Activated CD4-positive, alpha-beta T cell treated with anti-CD3 and anti-CD28 coated beads, Interleukin-2, amount 50 U/mL, for 4 hours (primary cell): Measurements from ENCODE around the gene CENPO.

Experiments used
- DNase-seq, 2 experiments: peaks; one replicate each; pipeline ENCODE4 v3.0.0-alpha.2; 2020

CENPO gene

GRCh38 chr2:24792874-24793760, at the start of gene CENPO, which contains the start of gene PTRHD1:
Gene CENPO (plus strand): TSS chr2:24793425. CDS start chr2:24793920, 495 bp downstream.
Gene PTRHD1 (minus strand): TSS chr2:24793391. CDS start chr2:24793377, 14 bp downstream.
- DNase-seq: peak; percentile 92

GRCh38 chr2:24743924-24744323, 49.3 kb upstream of the CENPO start:
- no peak for DNase-seq

- DNase-seq: no peak
Observed at GRCh38 chr2:24744356-24744755, 48.9 kb upstream of the CENPO start.

- no peak for DNase-seq
Observed at GRCh38 chr2:24745825-24746224, 47.4 kb upstream of the CENPO start.

DNA sequence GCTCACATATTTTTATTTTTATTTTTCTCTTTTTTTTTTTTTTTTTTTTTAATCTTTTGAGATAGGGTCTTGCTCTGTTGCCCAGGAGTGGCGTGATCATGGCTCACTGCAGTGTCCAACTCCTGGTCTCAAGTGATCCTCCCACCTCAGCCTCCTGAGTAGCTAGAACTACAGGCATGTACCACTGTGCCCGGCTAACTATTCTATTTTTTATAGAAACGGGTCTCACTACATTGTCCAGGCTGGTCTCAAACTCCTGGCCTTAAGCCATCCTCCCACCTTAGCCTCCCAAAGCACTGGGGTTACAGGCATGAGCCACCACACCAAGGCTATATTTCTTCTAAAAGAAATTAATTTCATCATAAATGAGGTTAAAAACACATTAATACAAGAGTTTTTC, 45.9 kb upstream of the CENPO start:
- no peak for DNase-seq

- DNase-seq: no peak
Observed at GRCh38 chr2:24749069-24749691, 44.0 kb upstream of the CENPO start.

DNA sequence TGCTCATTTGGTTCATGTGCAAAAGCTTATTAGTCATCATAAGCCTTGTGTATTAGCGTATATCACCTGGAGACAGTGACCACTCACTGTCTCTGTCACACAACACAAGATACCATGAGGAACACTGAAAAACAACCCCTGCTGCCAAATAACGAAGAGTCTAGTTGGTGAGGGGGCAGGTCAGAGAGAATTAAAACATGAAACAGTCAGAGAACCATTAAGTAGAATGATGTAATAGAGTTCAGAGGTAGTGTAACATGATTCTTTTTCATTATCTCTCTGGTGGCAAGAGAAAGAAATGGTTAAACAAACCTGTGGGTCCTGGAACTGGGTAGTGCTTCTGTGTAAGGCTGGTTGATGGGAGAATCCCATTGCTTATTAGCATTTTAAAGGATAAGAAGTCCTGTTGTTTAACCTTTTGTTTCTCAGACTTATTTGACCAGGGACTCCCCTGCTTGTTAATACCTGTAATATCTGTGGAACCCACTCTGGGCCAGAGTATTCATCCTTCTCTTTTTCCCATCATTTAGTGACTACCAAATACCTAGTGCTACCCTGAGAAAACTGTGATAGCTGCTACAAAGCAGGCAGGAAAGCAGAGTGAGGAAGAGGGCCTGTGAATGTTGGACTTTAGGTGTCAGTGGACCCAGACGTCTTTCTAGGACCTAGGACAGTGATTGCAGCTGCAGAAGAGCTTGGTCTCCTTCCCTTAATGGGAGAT, 38.1 kb upstream of the CENPO start:
- DNase-seq: no peak

- no peak for DNase-seq
Observed at GRCh38 chr2:24756789-24757188, 36.4 kb upstream of the CENPO start.

DNA sequence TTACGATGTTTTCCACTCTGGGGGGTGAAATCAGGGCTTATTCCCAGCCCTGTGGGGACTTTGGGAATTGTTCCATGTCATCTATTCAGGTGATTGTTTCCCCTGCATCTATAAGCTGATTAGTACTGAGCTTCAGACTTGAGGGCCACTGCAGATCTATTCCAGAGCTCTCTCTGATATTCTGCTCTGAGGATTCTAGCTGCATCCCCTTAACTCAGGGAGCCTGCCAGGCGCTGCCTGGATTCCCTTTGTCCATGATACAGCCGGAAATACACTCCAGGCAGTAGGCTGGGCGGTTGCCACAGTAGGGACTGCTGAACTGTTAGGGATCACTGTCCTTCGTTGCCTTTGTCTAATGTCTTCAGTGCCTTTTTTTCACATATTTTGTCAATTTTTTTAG, 31.4 kb upstream of the CENPO start:
- DNase-seq: no peak

GRCh38 chr2:24762518-24762917, 30.7 kb upstream of the CENPO start:
- no peak for DNase-seq

GRCh38 chr2:24763843-24764242, 29.4 kb upstream of the CENPO start:
- no peak for DNase-seq

DNA sequence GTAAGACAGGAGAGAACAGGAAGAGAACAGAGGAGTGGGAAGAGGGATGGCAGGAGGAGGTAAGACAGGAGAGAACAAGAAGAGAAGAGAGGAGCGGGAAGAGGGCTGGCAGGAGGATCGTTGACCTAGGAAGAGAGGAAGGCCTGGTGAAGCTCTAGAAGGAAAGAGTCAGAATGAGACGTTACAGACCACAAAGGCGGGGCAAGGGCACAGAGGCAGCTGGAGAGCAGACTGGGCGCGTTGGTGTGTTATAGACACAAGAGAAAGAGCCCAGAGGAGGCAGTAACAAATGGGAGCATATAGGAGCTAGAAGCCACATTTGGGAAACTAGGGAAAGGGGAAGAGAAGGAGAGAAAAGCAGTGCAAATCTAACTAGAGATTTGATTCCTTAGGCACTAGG, 26.6 kb upstream of the CENPO start:
- DNase-seq: no peak

DNA sequence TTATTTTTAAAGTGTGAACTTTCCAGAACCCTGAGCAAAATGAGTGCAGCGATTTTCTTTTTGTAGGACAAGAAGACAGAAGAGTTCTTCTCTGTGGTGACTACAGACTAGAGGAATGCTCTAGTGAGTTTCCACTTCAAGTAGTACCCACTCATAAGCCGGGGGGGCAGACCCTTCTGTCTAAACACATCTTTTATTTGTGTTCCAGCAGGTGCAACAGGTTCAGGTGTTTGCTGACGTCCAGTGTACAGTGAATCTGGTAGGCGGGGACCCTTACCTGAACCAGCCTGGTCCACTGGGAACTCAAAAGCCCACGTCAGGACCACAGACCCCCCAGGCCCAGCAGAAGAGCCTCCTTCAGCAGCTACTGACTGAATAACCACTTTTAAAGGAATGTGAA, 25.2 kb upstream of the CENPO start:
- no peak for DNase-seq

- DNase-seq: no peak
Observed at GRCh38 chr2:24768601-24769000, 24.6 kb upstream of the CENPO start.

GRCh38 chr2:24771061-24771460, 22.2 kb upstream of the CENPO start:
- DNase-seq: no peak

- no peak for DNase-seq
Observed at GRCh38 chr2:24771764-24772586, 21.2 kb upstream of the CENPO start.

GRCh38 chr2:24774373-24774772, 18.9 kb upstream of the CENPO start:
- no peak for DNase-seq

DNA sequence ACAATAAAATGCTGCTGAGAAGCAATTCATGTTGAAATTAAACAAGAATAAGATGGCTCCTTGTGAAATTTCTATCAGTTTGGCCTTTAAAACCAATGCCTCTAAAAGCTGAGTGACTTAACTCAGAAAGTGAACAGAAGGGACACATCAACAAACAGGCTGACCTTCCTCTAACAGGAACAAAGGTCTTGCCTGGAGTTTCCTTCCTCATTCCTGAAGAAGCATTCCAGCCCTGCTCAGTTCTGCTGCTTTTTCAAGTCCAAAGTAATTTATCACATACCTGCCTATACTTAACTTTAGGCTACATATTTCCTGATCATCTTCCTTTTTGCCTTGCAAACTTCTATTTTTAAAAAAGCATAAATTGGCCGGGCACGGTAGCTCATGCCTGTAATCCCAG, 14.1 kb upstream of the CENPO start:
- DNase-seq: no peak

DNA sequence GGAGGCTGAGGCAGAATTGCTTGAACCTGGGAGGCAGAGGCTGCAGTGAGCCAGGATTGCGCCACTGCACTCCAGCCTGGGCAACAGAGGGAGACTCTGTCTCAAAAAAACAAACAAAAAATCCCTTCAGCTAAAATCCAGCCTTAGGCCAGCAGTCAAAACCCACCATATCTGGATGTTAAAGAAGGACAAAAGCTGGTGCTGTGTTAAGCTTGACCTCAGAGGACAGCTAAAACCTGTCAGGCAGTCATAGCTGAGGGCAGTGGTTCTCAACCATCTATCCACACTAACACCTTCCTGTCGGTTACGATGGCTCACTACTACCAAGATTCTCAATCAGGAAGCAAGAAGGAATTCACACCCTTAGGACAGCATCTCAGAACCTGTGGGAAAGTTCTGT, 9.6 kb upstream of the CENPO start:
- DNase-seq: no peak

GRCh38 chr2:24785671-24786321, 7.4 kb upstream of the CENPO start:
- no peak for DNase-seq

DNA sequence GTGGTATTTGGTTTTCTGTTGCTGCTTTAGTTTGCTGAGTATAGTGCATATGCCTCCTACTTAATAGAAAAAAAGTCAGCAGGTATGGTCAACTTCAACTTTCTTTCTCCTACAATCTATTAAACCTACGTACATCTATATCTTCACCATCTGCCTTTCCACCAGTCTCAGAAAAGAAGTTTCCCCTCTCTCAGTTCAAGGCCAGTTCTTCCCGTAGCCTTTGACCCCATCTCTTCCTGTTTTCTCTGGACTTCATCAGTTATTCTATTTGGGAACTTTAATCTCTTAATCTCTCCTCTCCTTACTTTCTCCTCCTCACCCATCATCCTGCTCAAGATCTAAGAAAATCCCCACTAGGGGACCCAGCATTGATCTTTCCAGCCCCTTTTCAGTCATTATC, 5.7 kb upstream of the CENPO start:
- DNase-seq: no peak

DNA sequence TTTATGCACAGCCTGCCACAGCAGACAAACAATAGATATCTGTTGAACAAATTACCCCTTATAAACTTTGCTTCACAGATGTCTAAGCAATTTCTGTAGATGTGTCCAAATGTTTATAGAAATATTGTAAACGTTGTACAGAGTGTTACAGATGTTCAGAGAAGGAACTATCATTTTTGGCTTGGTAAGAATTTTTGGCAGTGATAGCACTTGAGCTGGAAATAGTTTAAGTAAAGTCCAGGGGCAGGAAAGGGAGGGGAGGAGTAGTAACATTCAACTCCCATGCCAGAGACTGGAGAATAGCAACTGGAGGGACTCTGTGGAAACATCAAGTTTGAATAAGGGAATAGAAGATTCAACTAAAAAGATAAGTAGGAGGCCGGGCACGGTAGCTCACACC, 4.4 kb upstream of the CENPO start:
- DNase-seq: no peak
